H1 (cell line): ENCODE measurements around the gene ALDH7A1. TPM values are rescaled to one million over a fixed set of nuclear protein-coding genes. Genes with fewer than 3 reads are reported as not detected.

Source experiments
- TAF1 ChIP-seq: IDR thresholded peaks from 2 replicates; pipeline ENCODE4 v1.6.1; 2011; ENCODE audit warnings: mild to moderate bottlenecking, low read depth, low read length
- polyA plus RNA-seq, 7 experiments: library from polyadenylated mRNA; depleted of rRNA in 3 of 7; stranded (reverse) in 5 of 7; unstranded in 2 of 7; fragments of >200 nt in 5 of 7; fragments of 200-250 nt in 2 of 7; gene quantifications; 1 replicate in 5 of 7; 2 replicates in 1 of 7; 4 replicates in 1 of 7; pipeline versions ENCODE4 v1.2.1 to v1.2.3, GENCODE V29; 2011 to 2013; ENCODE audit warnings: missing spikeins in 2 of 7, mixed read lengths in 2 of 7
- total RNA-seq: library from RNA; stranded (reverse); fragmentation: NEBNext Ultra II Directional; extraction: Animal tissue kit (Norgen Biotek cat#: 25700); gene quantifications from 2 replicates; pipeline ENCODE4 v1.2.1, GENCODE V29; 2021
- TF ChIP-seq, protein P1 (sequence below): fragments of 300-600 bp; sonication (generic); IDR thresholded peaks from 2 replicates; pipeline ENCODE4 v1.7.1; 2012; ENCODE audit warnings: low read length, moderate library complexity, mild to moderate bottlenecking, inconsistent platforms; ENCODE audit not compliant: insufficient replicate concordance

Gene ALDH7A1
- total and polyA plus RNA-seq, 2 of the 8 experiments (the other 6 are each of a cell fraction or from before 2014, with no cell fraction given), result 99.6 to 225 TPM

DNA sequence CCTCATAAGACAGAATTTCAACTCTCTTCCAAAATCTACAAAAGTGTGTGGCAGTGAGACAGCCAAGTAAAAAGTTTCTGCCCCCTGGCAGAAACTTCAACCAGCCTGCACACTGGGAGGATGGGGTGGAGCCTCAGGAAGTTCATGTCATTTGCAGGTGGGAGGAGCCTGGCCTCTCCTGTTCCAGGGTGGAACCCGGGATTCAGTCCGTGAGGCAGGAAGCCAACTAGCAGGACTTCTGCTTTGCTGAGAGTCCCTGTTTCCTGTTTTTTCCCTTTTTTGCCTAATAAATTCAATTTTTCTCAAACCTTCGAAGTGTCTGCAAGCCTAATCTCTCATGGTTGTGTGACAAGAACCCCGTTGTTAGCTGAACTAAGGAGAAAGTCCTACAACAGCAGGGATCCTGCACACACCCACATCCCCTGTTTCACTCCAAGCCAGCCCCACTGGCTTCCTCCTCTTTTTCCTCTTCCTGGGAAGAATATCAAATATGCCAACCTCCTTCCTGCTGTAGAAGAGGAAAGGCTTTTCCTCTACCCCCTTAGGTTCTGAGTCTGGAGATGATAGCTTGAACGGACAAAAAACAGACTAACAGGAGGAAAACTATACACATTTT lies 69.3 kb downstream of the ALDH7A1 start (continued):
- TF ChIP-seq, protein P1, sequence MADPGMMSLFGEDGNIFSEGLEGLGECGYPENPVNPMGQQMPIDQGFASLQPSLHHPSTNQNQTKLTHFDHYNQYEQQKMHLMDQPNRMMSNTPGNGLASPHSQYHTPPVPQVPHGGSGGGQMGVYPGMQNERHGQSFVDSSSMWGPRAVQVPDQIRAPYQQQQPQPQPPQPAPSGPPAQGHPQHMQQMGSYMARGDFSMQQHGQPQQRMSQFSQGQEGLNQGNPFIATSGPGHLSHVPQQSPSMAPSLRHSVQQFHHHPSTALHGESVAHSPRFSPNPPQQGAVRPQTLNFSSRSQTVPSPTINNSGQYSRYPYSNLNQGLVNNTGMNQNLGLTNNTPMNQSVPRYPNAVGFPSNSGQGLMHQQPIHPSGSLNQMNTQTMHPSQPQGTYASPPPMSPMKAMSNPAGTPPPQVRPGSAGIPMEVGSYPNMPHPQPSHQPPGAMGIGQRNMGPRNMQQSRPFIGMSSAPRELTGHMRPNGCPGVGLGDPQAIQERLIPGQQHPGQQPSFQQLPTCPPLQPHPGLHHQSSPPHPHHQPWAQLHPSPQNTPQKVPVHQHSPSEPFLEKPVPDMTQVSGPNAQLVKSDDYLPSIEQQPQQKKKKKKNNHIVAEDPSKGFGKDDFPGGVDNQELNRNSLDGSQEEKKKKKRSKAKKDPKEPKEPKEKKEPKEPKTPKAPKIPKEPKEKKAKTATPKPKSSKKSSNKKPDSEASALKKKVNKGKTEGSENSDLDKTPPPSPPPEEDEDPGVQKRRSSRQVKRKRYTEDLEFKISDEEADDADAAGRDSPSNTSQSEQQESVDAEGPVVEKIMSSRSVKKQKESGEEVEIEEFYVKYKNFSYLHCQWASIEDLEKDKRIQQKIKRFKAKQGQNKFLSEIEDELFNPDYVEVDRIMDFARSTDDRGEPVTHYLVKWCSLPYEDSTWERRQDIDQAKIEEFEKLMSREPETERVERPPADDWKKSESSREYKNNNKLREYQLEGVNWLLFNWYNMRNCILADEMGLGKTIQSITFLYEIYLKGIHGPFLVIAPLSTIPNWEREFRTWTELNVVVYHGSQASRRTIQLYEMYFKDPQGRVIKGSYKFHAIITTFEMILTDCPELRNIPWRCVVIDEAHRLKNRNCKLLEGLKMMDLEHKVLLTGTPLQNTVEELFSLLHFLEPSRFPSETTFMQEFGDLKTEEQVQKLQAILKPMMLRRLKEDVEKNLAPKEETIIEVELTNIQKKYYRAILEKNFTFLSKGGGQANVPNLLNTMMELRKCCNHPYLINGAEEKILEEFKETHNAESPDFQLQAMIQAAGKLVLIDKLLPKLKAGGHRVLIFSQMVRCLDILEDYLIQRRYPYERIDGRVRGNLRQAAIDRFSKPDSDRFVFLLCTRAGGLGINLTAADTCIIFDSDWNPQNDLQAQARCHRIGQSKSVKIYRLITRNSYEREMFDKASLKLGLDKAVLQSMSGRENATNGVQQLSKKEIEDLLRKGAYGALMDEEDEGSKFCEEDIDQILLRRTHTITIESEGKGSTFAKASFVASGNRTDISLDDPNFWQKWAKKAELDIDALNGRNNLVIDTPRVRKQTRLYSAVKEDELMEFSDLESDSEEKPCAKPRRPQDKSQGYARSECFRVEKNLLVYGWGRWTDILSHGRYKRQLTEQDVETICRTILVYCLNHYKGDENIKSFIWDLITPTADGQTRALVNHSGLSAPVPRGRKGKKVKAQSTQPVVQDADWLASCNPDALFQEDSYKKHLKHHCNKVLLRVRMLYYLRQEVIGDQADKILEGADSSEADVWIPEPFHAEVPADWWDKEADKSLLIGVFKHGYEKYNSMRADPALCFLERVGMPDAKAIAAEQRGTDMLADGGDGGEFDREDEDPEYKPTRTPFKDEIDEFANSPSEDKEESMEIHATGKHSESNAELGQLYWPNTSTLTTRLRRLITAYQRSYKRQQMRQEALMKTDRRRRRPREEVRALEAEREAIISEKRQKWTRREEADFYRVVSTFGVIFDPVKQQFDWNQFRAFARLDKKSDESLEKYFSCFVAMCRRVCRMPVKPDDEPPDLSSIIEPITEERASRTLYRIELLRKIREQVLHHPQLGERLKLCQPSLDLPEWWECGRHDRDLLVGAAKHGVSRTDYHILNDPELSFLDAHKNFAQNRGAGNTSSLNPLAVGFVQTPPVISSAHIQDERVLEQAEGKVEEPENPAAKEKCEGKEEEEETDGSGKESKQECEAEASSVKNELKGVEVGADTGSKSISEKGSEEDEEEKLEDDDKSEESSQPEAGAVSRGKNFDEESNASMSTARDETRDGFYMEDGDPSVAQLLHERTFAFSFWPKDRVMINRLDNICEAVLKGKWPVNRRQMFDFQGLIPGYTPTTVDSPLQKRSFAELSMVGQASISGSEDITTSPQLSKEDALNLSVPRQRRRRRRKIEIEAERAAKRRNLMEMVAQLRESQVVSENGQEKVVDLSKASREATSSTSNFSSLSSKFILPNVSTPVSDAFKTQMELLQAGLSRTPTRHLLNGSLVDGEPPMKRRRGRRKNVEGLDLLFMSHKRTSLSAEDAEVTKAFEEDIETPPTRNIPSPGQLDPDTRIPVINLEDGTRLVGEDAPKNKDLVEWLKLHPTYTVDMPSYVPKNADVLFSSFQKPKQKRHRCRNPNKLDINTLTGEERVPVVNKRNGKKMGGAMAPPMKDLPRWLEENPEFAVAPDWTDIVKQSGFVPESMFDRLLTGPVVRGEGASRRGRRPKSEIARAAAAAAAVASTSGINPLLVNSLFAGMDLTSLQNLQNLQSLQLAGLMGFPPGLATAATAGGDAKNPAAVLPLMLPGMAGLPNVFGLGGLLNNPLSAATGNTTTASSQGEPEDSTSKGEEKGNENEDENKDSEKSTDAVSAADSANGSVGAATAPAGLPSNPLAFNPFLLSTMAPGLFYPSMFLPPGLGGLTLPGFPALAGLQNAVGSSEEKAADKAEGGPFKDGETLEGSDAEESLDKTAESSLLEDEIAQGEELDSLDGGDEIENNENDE, result no peak
- TF ChIP-seq TAF1, result 0 out of 2 replicates have a peak, but pooled peaks have one; percentile 32
